Liver (tissue), 9 donors: Measurements from ENCODE around the gene STARD3NL. TPM values are rescaled to one million over a fixed set of nuclear protein-coding genes. Genes with fewer than 3 reads are reported as not detected.

Source experiments
- DNase-seq: peaks from one replicate; pipeline ENCODE4 v3.0.0-alpha.2; 2017; ENCODE audit warnings: low spot score
- H3K27ac ChIP-seq, 2 donors: one replicate each; pipeline ENCODE4 v1.7.0; 2013; ENCODE audit warnings: inconsistent platforms in 2 of 2, low read length in 2 of 2, control low read depth in 1 of 2, low read depth in 1 of 2, mild to moderate bottlenecking in 1 of 2
- H3K27me3 ChIP-seq, 4 donors: one replicate each; pipeline versions ENCODE4 v1.6.1 to v1.7.0; 2013; ENCODE audit warnings: low read length in 3 of 4, inconsistent platforms in 1 of 4, mild to moderate bottlenecking in 1 of 4, moderate library complexity in 1 of 4; ENCODE audit not compliant: control insufficient read depth in 4 of 4, insufficient read depth in 4 of 4
- H3K36me3 ChIP-seq, 4 donors: one replicate each; pipeline versions ENCODE4 v1.6.1 to v1.7.0; 2013; ENCODE audit warnings: low read length in 3 of 4, mild to moderate bottlenecking in 3 of 4, low read depth in 1 of 4, moderate library complexity in 1 of 4; ENCODE audit not compliant: control insufficient read depth in 4 of 4, insufficient read depth in 3 of 4
- H3K4me1 ChIP-seq, 4 donors: one replicate each; pipeline versions ENCODE4 v1.6.1 to v1.7.0; 2013; ENCODE audit warnings: low read length in 3 of 4, mild to moderate bottlenecking in 3 of 4, moderate library complexity in 1 of 4; ENCODE audit not compliant: control insufficient read depth in 4 of 4, insufficient read depth in 4 of 4
- H3K4me3 ChIP-seq, 3 donors: one replicate each; pipeline versions ENCODE4 v1.6.1 to v1.7.0; 2013; ENCODE audit warnings: low read length in 3 of 3, control low read depth in 1 of 3, low read depth in 1 of 3, mild to moderate bottlenecking in 1 of 3
- H3K9ac ChIP-seq, 2 donors: one replicate each; pipeline ENCODE4 v1.7.0; 2013; ENCODE audit warnings: low read length in 2 of 2, mild to moderate bottlenecking in 2 of 2, moderate library complexity in 2 of 2, control low read depth in 1 of 2, low read depth in 1 of 2
- H3K9me3 ChIP-seq, 4 donors: one replicate each; pipeline versions ENCODE4 v1.6.1 to v1.7.0; 2013; ENCODE audit warnings: low read length in 3 of 4; ENCODE audit not compliant: control insufficient read depth in 4 of 4
- CTCF ChIP-seq: fragments of 150-350 bp; IDR thresholded peaks from 2 replicates; pipeline ENCODE4 v1.5.1; 2017; ENCODE audit warnings: improper control_type of control experiment, low read depth, low read length; ENCODE audit not compliant: missing input control
- EGR1 ChIP-seq, 2 donors: IDR thresholded peaks; 2 replicates each; pipeline ENCODE4 v1.6.1; 2016 to 2018; ENCODE audit warnings: antibody characterized with exemption in 2 of 2, low read depth in 2 of 2
- FOXA1 ChIP-seq: IDR thresholded peaks from 2 replicates; pipeline ENCODE4 v1.6.1; 2016; ENCODE audit warnings: antibody characterized with exemption
- FOXA2 ChIP-seq: IDR thresholded peaks from 2 replicates; pipeline ENCODE4 v1.6.1; 2016; ENCODE audit warnings: antibody characterized with exemption
- GABPA ChIP-seq, 2 donors: IDR thresholded peaks in 1 of 2; conservative IDR thresholded peaks in 1 of 2; 2 replicates each; pipeline ENCODE4 v1.6.1; 2016; ENCODE audit warnings: antibody characterized with exemption in 2 of 2, mild to moderate bottlenecking in 1 of 2, moderate library complexity in 1 of 2
- HNF4A ChIP-seq, 2 donors: conservative IDR thresholded peaks; 2 replicates each; pipeline ENCODE4 v1.6.1; 2016; ENCODE audit warnings: antibody characterized with exemption in 2 of 2, mild to moderate bottlenecking in 2 of 2
- HNF4G ChIP-seq: IDR thresholded peaks from 2 replicates; pipeline ENCODE4 v1.6.1; 2016; ENCODE audit warnings: antibody characterized with exemption
- JUND ChIP-seq, 2 donors: IDR thresholded peaks; 2 replicates each; pipeline ENCODE4 v1.6.1; 2016; ENCODE audit warnings: antibody characterized with exemption in 2 of 2
- NR2F2 ChIP-seq: IDR thresholded peaks from 2 replicates; pipeline ENCODE4 v1.6.1; 2016; ENCODE audit warnings: antibody characterized with exemption
- RAD21 ChIP-seq, 2 donors: IDR thresholded peaks; 2 replicates each; pipeline ENCODE4 v1.6.1; 2016; ENCODE audit warnings: antibody characterized with exemption in 2 of 2, mild to moderate bottlenecking in 2 of 2
- SP1 ChIP-seq: IDR thresholded peaks from 2 replicates; pipeline ENCODE4 v1.6.1; 2018; ENCODE audit warnings: antibody characterized with exemption, mild to moderate bottlenecking
- TAF1 ChIP-seq: conservative IDR thresholded peaks from 2 replicates; pipeline ENCODE4 v1.6.1; 2016; ENCODE audit warnings: antibody characterized with exemption, mild to moderate bottlenecking
- YY1 ChIP-seq: IDR thresholded peaks from 2 replicates; pipeline ENCODE4 v1.6.1; 2016; ENCODE audit warnings: antibody characterized with exemption, mild to moderate bottlenecking
- WGBS: extraction: QIAGEN DNeasy Blood & Tissue Kit; methylation state at CpG from one replicate; pipeline ENCODE4 v1.1.7; 2013; 5-methylcytosine and 5-hydroxymethylcytosine counted together
- polyA plus RNA-seq, 2 donors: library from polyadenylated mRNA; stranded (reverse) in 1 of 2; unstranded in 1 of 2; fragments of 200-250 nt in 1 of 2; fragments of >200 nt in 1 of 2; fragmentation: Nextera tagmentation in 1 of 2; extraction: Ambion mirVana in 1 of 2; gene quantifications; one replicate each; pipeline versions ENCODE4 v1.2.1 to v1.2.3, GENCODE V29; 2013 to 2015
- total RNA-seq, 2 donors: library from RNA; depleted of rRNA; stranded (reverse); fragments of >200 nt; gene quantifications; one replicate each; pipeline ENCODE4 v1.2.3, GENCODE V29; 2014
- TF ChIP-seq, protein P1 (sequence below): IDR thresholded peaks from 2 replicates; pipeline ENCODE4 v1.6.1; 2016; ENCODE audit warnings: antibody characterized with exemption
- TF ChIP-seq, protein P2 (sequence below): IDR thresholded peaks from 2 replicates; pipeline ENCODE4 v1.6.1; 2016; ENCODE audit warnings: antibody characterized with exemption
- TF ChIP-seq, protein P3 (sequence below): IDR thresholded peaks from 2 replicates; pipeline ENCODE4 v1.6.1; 2016; ENCODE audit warnings: antibody characterized with exemption, mild to moderate bottlenecking
- TF ChIP-seq, protein P4 (sequence below): IDR thresholded peaks from 2 replicates; pipeline ENCODE4 v1.6.1; 2016; ENCODE audit warnings: antibody characterized with exemption
- donor health status: healthy.
- donor health status: healthy.
- donor health status: healthy.
- donor health status: healthy.
- donor health status: healthy.

STARD3NL gene
- total and polyA plus RNA-seq, 4 donors: 9.1 to 25.1 (median 10.2) TPM

DNA sequence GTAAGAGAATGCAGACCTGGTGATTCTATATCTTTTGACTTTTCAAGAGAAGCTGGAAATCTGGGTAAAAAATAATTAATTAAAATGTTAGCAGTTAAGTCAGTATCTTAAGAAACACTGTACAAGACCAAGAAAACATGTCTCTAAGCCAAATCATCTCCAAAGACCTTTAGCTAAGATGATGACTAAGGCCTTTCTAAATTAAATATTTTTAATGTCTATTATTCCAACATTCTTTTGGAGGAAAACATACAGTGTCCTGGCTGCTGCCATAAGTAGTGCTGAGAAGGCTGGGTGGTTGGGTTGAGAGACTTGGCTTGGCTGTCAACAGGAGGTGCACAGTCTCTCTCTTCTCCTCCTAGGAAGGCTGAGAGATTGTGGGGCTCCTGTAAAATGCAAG lies 20.3 kb downstream of the STARD3NL start:
- no peak overlapping the region for H3K27ac ChIP-seq
- TF ChIP-seq HNF4G (no peak), HNF4A (conservative IDR thresholded peaks at IDR 0.05) (no peak), JUND (IDR thresholded peaks at IDR 0.05) (no peak), FOXA2 (no peak), FOXA1 (no peak), GABPA (IDR thresholded peaks at IDR 0.05 in 1 of 2, conservative IDR thresholded peaks at IDR 0.05 in 1 of 2) (no peak), RAD21 (IDR thresholded peaks at IDR 0.05) (no peak), NR2F2 (no peak), CTCF (no peak), YY1 (no peak), TAF1 (no peak), EGR1 (IDR thresholded peaks at IDR 0.05; ENCODE audit: low read depth in 2 of 2) (no peak), SP1 (no peak)
- TF ChIP-seq, protein P1, sequence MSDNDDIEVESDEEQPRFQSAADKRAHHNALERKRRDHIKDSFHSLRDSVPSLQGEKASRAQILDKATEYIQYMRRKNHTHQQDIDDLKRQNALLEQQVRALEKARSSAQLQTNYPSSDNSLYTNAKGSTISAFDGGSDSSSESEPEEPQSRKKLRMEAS: no peak
- TF ChIP-seq, protein P2, sequence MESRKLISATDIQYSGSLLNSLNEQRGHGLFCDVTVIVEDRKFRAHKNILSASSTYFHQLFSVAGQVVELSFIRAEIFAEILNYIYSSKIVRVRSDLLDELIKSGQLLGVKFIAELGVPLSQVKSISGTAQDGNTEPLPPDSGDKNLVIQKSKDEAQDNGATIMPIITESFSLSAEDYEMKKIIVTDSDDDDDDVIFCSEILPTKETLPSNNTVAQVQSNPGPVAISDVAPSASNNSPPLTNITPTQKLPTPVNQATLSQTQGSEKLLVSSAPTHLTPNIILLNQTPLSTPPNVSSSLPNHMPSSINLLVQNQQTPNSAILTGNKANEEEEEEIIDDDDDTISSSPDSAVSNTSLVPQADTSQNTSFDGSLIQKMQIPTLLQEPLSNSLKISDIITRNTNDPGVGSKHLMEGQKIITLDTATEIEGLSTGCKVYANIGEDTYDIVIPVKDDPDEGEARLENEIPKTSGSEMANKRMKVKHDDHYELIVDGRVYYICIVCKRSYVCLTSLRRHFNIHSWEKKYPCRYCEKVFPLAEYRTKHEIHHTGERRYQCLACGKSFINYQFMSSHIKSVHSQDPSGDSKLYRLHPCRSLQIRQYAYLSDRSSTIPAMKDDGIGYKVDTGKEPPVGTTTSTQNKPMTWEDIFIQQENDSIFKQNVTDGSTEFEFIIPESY: no peak
- TF ChIP-seq, protein P3, sequence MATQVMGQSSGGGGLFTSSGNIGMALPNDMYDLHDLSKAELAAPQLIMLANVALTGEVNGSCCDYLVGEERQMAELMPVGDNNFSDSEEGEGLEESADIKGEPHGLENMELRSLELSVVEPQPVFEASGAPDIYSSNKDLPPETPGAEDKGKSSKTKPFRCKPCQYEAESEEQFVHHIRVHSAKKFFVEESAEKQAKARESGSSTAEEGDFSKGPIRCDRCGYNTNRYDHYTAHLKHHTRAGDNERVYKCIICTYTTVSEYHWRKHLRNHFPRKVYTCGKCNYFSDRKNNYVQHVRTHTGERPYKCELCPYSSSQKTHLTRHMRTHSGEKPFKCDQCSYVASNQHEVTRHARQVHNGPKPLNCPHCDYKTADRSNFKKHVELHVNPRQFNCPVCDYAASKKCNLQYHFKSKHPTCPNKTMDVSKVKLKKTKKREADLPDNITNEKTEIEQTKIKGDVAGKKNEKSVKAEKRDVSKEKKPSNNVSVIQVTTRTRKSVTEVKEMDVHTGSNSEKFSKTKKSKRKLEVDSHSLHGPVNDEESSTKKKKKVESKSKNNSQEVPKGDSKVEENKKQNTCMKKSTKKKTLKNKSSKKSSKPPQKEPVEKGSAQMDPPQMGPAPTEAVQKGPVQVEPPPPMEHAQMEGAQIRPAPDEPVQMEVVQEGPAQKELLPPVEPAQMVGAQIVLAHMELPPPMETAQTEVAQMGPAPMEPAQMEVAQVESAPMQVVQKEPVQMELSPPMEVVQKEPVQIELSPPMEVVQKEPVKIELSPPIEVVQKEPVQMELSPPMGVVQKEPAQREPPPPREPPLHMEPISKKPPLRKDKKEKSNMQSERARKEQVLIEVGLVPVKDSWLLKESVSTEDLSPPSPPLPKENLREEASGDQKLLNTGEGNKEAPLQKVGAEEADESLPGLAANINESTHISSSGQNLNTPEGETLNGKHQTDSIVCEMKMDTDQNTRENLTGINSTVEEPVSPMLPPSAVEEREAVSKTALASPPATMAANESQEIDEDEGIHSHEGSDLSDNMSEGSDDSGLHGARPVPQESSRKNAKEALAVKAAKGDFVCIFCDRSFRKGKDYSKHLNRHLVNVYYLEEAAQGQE: no peak
- H3K9ac ChIP-seq: no peak overlapping the region
- no peak overlapping the region for H3K4me3 ChIP-seq
- H3K27me3 ChIP-seq: no peaks in the 10 kb centered on the region
- H3K36me3 ChIP-seq: no peaks in the 10 kb centered on the region
- no peak for DNase-seq
- peaks cover 0 to 2% (median 0%) of the 10 kb centered on the region in 4 donors for H3K4me1 ChIP-seq
- H3K9me3 ChIP-seq: no peaks in the 10 kb centered on the region

DNA sequence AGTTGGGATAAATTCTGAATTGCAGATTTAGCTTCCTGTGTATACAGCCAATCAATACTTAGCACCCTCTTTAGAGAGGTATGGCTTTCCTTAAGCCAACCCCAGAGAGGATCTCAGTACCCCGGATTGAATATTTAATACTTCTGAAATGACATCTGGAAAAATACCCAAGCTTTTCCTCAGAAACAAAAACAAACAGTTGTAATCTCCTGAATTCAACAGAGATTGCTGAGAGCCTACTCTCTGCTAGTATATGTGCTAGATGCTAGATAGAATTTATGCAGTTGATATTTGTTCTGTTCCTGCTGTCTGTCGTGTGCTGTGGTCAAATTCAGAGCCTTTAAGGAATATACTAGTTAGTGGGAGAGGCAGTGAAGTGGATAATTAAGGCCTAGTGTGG lies 21.1 kb downstream of the STARD3NL start:
- Histone ChIP-seq H3K4me1 (peaks cover 0 to 2% (median 0%) of the 10 kb centered on the region in 4 donors), H3K9me3 (no peaks in the 10 kb centered on the region), H3K27ac (no peak overlapping the region), H3K4me3 (no peak overlapping the region), H3K36me3 (no peaks in the 10 kb centered on the region), H3K9ac (no peak overlapping the region), H3K27me3 (no peaks in the 10 kb centered on the region)
- TF ChIP-seq, protein P4, sequence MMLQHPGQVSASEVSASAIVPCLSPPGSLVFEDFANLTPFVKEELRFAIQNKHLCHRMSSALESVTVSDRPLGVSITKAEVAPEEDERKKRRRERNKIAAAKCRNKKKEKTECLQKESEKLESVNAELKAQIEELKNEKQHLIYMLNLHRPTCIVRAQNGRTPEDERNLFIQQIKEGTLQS: no peak
- no peak for DNase-seq
- 73% methylated on average over 2 of the region's 2 CpGs for WGBS
